ENCODE data around the gene AVPR2. TPM values are rescaled to one million over a fixed set of nuclear protein-coding genes. Genes with fewer than 3 reads are reported as not detected.

Gene AVPR2
- total RNA-seq, 2 experiments from 2014 or later, result not detected

DNA sequence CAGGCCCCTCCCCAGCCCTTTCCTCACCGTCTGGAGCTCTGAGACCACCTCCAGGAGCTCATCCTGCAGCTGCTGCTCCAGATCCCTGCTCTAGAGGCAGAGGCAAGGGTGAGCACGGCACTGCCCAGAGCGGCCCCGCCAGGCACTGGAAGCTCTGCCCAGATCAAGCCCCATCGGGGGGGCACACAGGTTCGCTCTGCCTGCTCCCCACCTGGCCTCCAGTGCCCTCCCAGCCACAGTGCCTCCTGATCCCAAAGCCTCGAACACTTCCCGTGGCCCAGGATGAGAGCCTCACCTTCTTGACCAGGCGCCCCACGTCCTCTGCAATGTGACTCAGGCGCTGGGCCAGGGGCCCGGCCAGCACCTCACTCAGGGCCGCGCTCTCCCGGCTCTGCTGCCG lies 16.6 kb downstream of the AVPR2 start:
- H3K27me3 Mint-ChIP-seq, result no peaks in the 10 kb centered on the region
- no peak overlapping the region for H3K4me3 Mint-ChIP-seq
- no peak for DNase-seq
- no peaks in the 10 kb centered on the region for H3K9me3 Mint-ChIP-seq
- H3K36me3 Mint-ChIP-seq (ENCODE audit: low read depth), result peaks cover 60% of the 10 kb centered on the region
- peaks cover 29% of the 10 kb centered on the region for H3K4me1 Mint-ChIP-seq
- CTCF ChIA-PET, result interaction anchor here (10.4 kb wide), 1 partner anchor 27 kb away, joined by 148 read pairs; the partner anchor contains the start of gene RENBP
- H3K27ac Mint-ChIP-seq, result no peak overlapping the region
- POLR2A ChIA-PET, result interaction anchor here (8.7 kb wide), 1 partner anchor 11 kb away, joined by 114 read pairs; no protein-coding TSS in a partner anchor

DNA sequence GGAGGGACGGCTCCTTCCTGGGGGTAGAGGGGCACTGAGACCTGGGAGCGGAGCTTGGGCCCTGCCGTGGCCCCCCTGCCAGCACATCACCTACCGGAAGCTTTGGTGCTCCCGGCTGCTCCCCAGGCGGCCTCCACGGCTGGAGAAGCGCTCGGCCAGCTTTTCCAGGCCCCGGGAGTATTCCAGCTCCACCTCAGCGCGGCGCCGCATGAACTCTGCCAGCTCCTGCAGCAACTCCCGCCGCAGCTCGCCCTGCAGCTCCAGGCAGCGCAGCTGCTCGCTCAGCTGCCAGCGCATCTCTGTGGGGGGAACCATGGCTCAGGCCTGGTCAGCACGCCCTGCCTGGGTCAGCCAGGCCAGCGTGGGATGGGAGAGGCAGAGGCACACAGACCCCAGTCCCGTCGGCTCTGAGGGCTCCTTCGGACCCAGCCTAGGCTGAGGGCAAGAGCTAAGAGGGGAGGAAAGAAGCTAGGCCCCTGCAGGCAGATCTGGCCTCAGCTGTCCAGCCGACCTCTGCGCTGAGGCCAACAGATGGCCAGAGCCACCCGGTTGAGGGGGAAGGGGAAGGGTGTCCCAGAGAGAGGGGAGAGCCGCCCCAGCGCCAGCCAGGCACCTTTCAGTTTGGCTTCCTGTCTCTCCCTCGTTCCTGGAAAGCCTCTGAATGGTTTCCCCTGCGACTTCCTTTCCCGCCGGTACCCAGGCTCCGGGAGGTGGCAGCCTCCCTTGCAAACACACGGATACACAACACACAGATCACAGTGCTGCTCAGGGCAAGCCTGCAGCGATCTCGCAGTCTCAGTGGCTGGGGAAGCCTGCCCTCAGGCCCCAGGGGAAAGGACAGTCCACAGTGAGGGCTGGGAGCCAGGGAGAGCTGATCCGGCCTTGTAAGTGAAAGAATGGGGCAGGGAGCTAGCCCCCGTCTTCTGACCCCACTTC lies 17.3 kb downstream of the AVPR2 start:
- peaks cover 27% of the 10 kb centered on the region for H3K4me1 Mint-ChIP-seq
- no peaks in the 10 kb centered on the region for H3K27me3 Mint-ChIP-seq
- peak overlapping the region; percentile 97 for H3K4me3 Mint-ChIP-seq
- H3K36me3 Mint-ChIP-seq (ENCODE audit: low read depth), result peaks cover 54% of the 10 kb centered on the region
- H3K27ac Mint-ChIP-seq, result peak overlapping the region; percentile 97
- CTCF ChIA-PET, result interaction anchor here (1.1 to 10.4 kb wide), 2 partner anchors 11 to 27 kb away, joined by 3 to 148 read pairs; partner anchors contain the start of gene RENBP
- no peaks in the 10 kb centered on the region for H3K9me3 Mint-ChIP-seq
- no peak for DNase-seq
- POLR2A ChIA-PET, result interaction anchor here (0.8 to 9.6 kb wide), 6 partner anchors 12 to 127 kb away, joined by 3 to 201 read pairs (median 58); partner anchors contain the start of genes HCFC1, IDH3G, NAA10 and RENBP

DNA sequence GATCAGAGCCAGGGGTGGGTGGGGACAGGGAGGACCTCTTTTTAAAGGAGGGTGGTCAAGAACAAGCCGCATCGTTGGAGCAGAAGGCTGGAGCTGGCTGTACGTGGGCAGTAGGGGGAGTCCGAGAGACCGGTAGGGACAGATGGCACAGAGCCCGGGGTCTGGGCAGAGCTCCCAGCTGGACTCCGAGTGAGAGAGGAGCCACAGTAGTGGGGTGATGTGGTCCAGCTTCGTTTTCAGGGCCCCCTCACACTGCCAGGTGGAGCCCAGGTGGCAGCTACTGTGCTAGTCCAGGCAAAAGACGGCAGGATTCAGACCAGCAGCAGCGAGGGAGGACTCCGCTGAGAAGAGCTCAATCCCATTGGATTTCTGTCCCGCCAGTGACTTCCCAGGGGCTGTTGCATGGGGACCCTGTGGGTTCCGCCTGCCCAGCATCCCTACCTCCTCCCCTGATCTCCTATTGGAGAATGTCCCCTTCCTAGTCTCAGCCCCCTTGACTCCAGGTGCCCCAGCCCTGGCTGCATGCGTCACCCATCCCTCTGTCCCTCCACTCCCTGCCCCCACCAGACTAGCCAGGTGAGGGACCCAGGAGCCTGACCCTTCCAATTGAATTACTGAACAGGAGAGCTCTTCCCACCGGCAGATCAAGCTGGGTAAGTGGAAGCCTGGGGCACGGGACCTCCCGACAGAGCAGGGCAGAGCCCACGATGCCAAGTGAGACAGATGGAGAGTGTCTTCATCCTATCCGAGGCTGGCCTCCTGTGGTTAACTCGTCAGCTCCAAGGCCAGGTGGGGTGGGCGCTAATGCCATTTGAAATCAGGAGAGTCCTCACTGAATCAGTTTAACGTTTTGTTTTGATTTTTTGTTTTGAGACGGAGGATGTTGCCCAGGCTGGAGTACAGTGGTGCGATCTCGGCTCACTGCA lies 18.7 kb downstream of the AVPR2 start:
- H3K4me1 Mint-ChIP-seq, result peaks cover 27% of the 10 kb centered on the region
- CTCF ChIA-PET, result interaction anchor here (0.5 to 10.4 kb wide), 5 partner anchors 9 to 120 kb away, joined by 3 to 148 read pairs (median 4); partner anchors contain the start of genes NAA10 and RENBP
- POLR2A ChIA-PET, result interaction anchor here (0.6 to 9.6 kb wide), 12 partner anchors 11 to 475 kb away, joined by 3 to 201 read pairs (median 4); partner anchors contain the start of genes HCFC1, IDH3G, NAA10 and RENBP
- H3K4me3 Mint-ChIP-seq, result peak overlapping the region; percentile 97
- H3K27ac Mint-ChIP-seq, result peak overlapping the region; percentile 97
- no peaks in the 10 kb centered on the region for H3K9me3 Mint-ChIP-seq
- DNase-seq, result no peak
- H3K36me3 Mint-ChIP-seq (ENCODE audit: low read depth), result peaks cover 46% of the 10 kb centered on the region
- no peaks in the 10 kb centered on the region for H3K27me3 Mint-ChIP-seq

DNA sequence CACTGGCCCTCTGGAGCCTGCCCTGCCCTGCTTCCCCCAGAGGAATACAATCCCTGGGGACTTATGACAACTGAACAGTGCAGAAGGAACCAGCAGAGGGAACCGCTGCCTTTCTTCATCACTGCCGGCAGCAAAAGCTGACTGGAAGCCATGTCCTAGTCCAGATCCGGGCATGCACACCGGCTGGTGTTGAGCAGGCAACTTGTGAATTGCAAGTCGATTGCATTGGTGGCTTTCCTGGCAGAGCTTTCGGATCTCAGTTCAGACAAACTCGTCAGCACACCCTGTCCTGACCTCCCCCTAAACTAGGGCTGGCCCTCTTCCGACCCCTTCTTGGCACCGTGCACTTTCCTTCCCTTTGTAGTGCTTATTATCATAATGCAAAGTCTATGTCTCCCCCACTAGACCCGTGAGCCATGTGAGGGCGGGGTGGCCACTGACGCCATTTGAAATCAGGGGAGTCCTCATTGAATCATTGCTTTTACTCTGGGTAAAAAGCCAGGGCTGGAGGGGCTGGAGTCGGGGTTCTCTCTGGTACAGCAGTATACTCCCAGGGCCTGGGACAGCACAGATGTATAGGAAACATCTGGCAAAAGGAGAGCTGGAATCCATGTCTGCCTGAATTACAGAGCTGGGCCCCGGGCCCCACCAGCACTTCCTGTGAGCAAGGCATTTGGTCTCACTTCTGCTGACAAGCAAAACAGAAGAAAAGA lies 19.8 kb downstream of the AVPR2 start:
- H3K36me3 Mint-ChIP-seq (ENCODE audit: low read depth), result peaks cover 45% of the 10 kb centered on the region
- H3K4me3 Mint-ChIP-seq, result peak overlapping the region; percentile 97
- CTCF ChIA-PET, result interaction anchor here (1.0 to 10.4 kb wide), 9 partner anchors 10 to 130 kb away, joined by 3 to 148 read pairs (median 4); partner anchors contain the start of genes IDH3G, NAA10, RENBP and SSR4
- POLR2A ChIA-PET, result interaction anchor here (0.6 to 9.6 kb wide), 13 partner anchors 10 to 445 kb away, joined by 3 to 201 read pairs (median 7); partner anchors contain the start of genes HCFC1, IDH3G, IRAK1 and NAA10
- no peaks in the 10 kb centered on the region for H3K27me3 Mint-ChIP-seq
- peak overlapping the region; percentile 97 for H3K27ac Mint-ChIP-seq
- H3K9me3 Mint-ChIP-seq, result no peaks in the 10 kb centered on the region
- DNase-seq, result peak; percentile 52
- H3K4me1 Mint-ChIP-seq, result peaks cover 35% of the 10 kb centered on the region

DNA sequence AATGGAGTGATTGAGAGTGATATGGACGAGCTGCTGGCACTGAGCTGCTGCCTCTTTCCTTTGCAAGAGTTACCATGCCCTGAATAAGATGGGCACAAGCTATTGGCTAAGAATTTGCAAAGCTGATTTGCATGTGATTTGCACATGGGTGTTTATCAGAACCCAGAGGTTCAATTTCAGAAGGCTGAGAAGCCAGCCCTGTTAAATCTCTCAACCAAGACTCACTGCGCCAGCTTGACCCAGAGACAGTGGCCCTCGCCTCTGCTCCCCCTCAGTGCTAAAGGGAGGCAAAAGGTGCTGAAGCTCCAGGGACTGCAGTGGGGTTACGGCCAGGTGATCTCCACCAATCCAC lies 20.9 kb downstream of the AVPR2 start:
- Mint-ChIP-seq H3K4me1 (peaks cover 32% of the 10 kb centered on the region), H3K4me3 (peak overlapping the region; percentile 97), H3K9me3 (no peaks in the 10 kb centered on the region), H3K27ac (peak overlapping the region; percentile 97), H3K36me3 (ENCODE audit: low read depth) (peaks cover 39% of the 10 kb centered on the region), H3K27me3 (no peaks in the 10 kb centered on the region)
- ChIA-PET CTCF (interaction anchor here (1.0 to 10.4 kb wide), 10 partner anchors 9 to 162 kb away, joined by 3 to 148 read pairs (median 4); partner anchors contain the start of genes NAA10, PLXNB3 and RENBP), POLR2A (interaction anchor here (0.8 to 9.6 kb wide), 17 partner anchors 9 to 591 kb away, joined by 3 to 201 read pairs (median 5); partner anchors contain the start of genes FAM3A, HCFC1, IDH3G and IRAK1)
- DNase-seq, result no peak

DNA sequence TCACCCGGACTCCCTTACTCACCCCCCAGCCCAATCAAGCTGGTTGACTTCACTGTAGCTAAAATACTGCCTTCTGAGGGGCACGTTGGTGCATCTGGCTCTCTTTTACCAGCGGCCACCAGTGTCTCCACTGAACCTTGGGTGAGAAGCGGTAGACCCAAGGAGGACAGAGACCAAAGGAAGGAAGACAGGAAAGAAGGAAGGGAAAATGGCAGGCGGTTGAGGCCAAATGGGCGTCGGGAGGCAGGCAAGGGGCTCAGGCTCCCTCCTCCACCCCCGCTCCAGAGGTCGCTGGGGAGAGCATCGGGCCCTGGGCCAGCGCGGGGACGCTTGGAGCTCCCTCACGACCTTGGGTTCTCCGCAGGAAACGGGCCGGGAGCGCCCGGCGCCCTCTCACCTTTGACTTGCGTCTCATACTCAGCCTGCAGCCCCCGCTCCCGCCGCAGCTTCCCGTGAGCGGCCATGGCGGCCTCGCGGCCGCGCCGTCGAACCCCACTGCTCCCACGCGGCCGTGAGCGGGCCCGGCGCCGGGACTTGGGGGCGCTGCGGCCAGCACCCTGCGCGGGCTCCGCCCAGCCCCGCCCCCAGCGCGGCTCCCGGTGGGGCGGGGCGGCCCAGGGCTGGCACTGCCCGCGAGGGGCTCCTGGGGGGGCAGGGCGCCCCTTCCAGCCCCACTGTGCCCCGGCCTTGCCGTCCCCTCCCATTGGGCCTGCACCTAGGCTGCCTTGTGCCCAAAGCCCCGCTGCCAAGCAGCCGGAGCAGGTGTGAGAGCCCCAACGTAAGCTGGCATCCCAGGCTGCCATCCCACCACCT lies 21.5 kb downstream of the AVPR2 start, which contains the start of gene ARHGAP4:
Gene ARHGAP4 (minus strand): TSS at position 526 of the 813 bp plus-strand sequence. CDS start 62 bp downstream, at position 464.
- CTCF ChIA-PET, result interaction anchor here (1.0 to 10.4 kb wide), 12 partner anchors 9 to 486 kb away, joined by 3 to 148 read pairs (median 4); partner anchors contain the start of genes NAA10, PLXNB3 and RENBP
- Mint-ChIP-seq H3K4me1 (peaks cover 38% of the 10 kb centered on the region), H3K9me3 (no peaks in the 10 kb centered on the region)

DNA sequence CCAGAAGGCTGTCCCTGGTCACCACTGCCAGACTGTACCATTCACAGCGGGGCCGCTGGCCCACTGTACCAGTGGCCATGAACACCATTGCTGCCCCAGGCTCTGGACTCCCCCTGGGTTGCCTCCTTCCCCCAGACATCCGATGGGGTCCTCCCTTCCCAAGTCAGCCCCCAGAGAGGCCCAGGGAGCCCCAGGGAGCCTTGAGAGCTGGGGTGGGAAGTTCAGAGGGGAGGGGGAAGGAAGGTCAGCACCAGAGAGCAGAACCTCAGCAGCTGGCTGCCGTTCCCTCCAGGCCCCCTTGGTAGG lies 22.0 kb downstream of the AVPR2 start:
- peak overlapping the region; percentile 97 for H3K27ac Mint-ChIP-seq
- DNase-seq, result no peak
- peaks cover 45% of the 10 kb centered on the region for H3K36me3 Mint-ChIP-seq (ENCODE audit: low read depth)
- POLR2A ChIA-PET, result interaction anchor here (1.0 to 9.6 kb wide), 17 partner anchors 8 to 621 kb away, joined by 3 to 201 read pairs (median 7); partner anchors contain the start of genes HCFC1, IDH3G, IKBKG and L1CAM
- CTCF ChIA-PET, result interaction anchor here (1.0 to 10.4 kb wide), 5 partner anchors 22 to 485 kb away, joined by 3 to 148 read pairs (median 4); partner anchors contain the start of gene RENBP
- H3K27me3 Mint-ChIP-seq, result no peaks in the 10 kb centered on the region
- peaks cover 44% of the 10 kb centered on the region for H3K4me1 Mint-ChIP-seq
- no peaks in the 10 kb centered on the region for H3K9me3 Mint-ChIP-seq
- H3K4me3 Mint-ChIP-seq, result peak overlapping the region; percentile 80

More for the DNA sequence above, 21.5 kb downstream of the AVPR2 start, which contains the start of gene ARHGAP4:
- POLR2A ChIA-PET, result interaction anchor here (0.8 to 9.6 kb wide), 21 partner anchors 9 to 591 kb away, joined by 3 to 201 read pairs (median 4); partner anchors contain the start of genes FAM3A, HCFC1, IDH3G and NAA10
- peak; percentile 61 for DNase-seq
- Mint-ChIP-seq H3K27ac (peak within 1 kb of the TSS; percentile 97), H3K4me3 (peak within 1 kb of the TSS; percentile 97), H3K27me3 (no peaks in the 10 kb centered on the region), H3K36me3 (ENCODE audit: low read depth) (peaks cover 42% of the 10 kb centered on the region)

DNA sequence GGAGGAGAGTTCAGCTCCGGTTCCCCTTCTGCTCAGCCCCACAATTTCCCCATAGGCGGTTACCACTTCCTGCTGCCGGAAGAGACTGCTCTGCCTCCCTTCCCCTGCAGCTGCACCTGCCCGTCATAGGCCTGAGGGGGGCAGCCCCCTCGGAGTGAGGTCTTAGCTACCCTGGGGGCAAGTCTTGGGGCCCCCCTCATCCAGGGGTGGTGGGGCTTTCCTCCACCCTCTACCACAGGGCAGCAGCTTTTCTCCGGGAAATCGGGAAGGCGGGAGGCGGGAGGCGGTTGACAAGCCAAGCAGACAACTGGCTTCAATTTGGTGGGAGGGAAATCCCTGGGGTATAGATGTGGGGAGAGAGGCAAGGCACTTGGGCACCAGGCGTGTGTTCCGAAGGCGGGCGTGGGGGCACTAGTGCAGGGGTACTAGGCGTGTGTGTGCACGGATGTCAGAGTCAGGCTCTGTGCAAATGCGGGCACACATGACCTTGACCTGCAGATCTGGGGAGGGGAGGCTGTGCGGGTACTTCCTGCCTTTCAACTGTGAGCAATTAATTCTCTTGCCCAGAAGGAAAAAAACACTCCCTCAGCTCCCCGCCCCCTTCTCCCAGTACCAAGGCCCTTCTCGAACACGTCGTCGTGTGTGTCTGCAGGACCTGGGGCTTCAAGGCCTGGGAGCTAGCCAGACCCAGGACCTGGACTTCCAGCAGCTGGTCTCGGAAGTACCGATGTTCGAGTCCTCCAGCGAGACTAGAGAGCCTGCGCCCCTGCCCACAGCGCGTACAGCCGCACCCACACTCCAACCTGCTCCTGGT lies 22.6 kb downstream of the AVPR2 start:
- DNase-seq, result peak; percentile 81
- Mint-ChIP-seq H3K9me3 (no peaks in the 10 kb centered on the region), H3K27me3 (no peaks in the 10 kb centered on the region), H3K4me3 (peak overlapping the region; percentile 80), H3K4me1 (peaks cover 41% of the 10 kb centered on the region), H3K36me3 (ENCODE audit: low read depth) (peaks cover 47% of the 10 kb centered on the region), H3K27ac (peak overlapping the region; percentile 97)
- CTCF ChIA-PET, result interaction anchor here (1.0 to 10.4 kb wide), 6 partner anchors 21 to 485 kb away, joined by 3 to 148 read pairs (median 4); partner anchors contain the start of genes HCFC1 and RENBP
- POLR2A ChIA-PET, result interaction anchor here (1.0 to 9.6 kb wide), 18 partner anchors 8 to 621 kb away, joined by 3 to 201 read pairs (median 6); partner anchors contain the start of genes HCFC1, IDH3G, IKBKG and L1CAM

DNA sequence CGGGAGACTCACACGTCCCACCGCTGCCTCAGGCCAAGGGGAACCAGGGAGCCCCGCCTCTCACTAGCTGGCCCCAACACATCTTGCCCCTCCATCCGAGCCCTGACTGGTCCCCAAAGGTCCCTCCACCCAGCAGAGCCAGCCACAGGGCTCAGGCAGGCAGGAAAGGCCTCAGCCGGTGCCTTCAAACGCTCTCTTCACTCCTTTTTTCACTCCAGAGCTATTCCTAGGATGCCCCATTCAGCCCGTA lies 23.1 kb downstream of the AVPR2 start:
- H3K27me3 Mint-ChIP-seq, result no peaks in the 10 kb centered on the region
- H3K4me1 Mint-ChIP-seq, result peaks cover 36% of the 10 kb centered on the region
- no peaks in the 10 kb centered on the region for H3K9me3 Mint-ChIP-seq
- peak overlapping the region; percentile 80 for H3K4me3 Mint-ChIP-seq
- CTCF ChIA-PET, result interaction anchor here (1.5 to 10.4 kb wide), 3 partner anchors 21 to 44 kb away, joined by 5 to 148 read pairs (median 10); partner anchors contain the start of genes HCFC1 and RENBP
- H3K36me3 Mint-ChIP-seq (ENCODE audit: low read depth), result peaks cover 43% of the 10 kb centered on the region
- POLR2A ChIA-PET, result interaction anchor here (1.2 to 9.6 kb wide), 13 partner anchors 9 to 620 kb away, joined by 3 to 201 read pairs (median 10); partner anchors contain the start of genes HCFC1, IDH3G, IKBKG and L1CAM
- DNase-seq, result peak; percentile 32
- peak overlapping the region; percentile 97 for H3K27ac Mint-ChIP-seq

Data from activated CD4-positive, alpha-beta memory T cell treated with anti-CD3 and anti-CD28 coated beads, Interleukin-2, amount 10 ng/mL, durations not matched to agents 7 days and 5 days (primary cell).